Stimulated activated naive B cell treated with anti-CD40 and anti-IgM and Interleukin-4, amounts not matched to agents 10 μg/mL and 1 μg/mL and 100 μg/mL, for 72 hours (primary cell): ENCODE data around the gene CD248.
A peak's percentile ranks its signal among the peaks of the same experiment; 100 is the strongest.
"Not testable (repeated sequence)": the region's sequence is repeated elsewhere in the genome, so short reads cannot be mapped to it uniquely, and the experiment has no call there.

ENCODE experiments used
- ATAC-seq, 2 donors: fragments of 150-1000 bp; cut with Tn5 transposase; replicated peaks; 2 replicates each; pipeline ENCODE4 v1.10.0; 2021; ENCODE audit warnings: moderate library complexity in 1 of 2
- DNase-seq: peaks from one replicate; pipeline ENCODE4 v3.0.0; 2021
- H3K27ac Mint-ChIP-seq: one replicate; pipeline ENCODE4 v1.8.0; 2022; ENCODE audit warnings: mild to moderate bottlenecking, mixed read lengths
- H3K27me3 Mint-ChIP-seq, 2 donors: one replicate each; pipeline ENCODE4 v1.8.0; 2022; ENCODE audit warnings: mixed read lengths in 2 of 2
- H3K36me3 Mint-ChIP-seq, 2 donors: one replicate each; pipeline ENCODE4 v1.8.0; 2022; ENCODE audit warnings: mixed read lengths in 2 of 2, mild to moderate bottlenecking in 1 of 2
- H3K4me1 Mint-ChIP-seq, 2 donors: one replicate each; pipeline ENCODE4 v1.8.0; 2022; ENCODE audit warnings: mixed read lengths in 2 of 2, mild to moderate bottlenecking in 1 of 2
- H3K4me3 Mint-ChIP-seq, 2 donors: one replicate each; pipeline ENCODE4 v1.8.0; 2022; ENCODE audit warnings: mild to moderate bottlenecking in 2 of 2, mixed read lengths in 2 of 2, moderate library complexity in 1 of 2
- H3K9me3 Mint-ChIP-seq, 2 donors: one replicate each; pipeline ENCODE4 v1.8.0; 2022; ENCODE audit warnings: mixed read lengths in 2 of 2, mild to moderate bottlenecking in 1 of 2

CD248 gene

DNA sequence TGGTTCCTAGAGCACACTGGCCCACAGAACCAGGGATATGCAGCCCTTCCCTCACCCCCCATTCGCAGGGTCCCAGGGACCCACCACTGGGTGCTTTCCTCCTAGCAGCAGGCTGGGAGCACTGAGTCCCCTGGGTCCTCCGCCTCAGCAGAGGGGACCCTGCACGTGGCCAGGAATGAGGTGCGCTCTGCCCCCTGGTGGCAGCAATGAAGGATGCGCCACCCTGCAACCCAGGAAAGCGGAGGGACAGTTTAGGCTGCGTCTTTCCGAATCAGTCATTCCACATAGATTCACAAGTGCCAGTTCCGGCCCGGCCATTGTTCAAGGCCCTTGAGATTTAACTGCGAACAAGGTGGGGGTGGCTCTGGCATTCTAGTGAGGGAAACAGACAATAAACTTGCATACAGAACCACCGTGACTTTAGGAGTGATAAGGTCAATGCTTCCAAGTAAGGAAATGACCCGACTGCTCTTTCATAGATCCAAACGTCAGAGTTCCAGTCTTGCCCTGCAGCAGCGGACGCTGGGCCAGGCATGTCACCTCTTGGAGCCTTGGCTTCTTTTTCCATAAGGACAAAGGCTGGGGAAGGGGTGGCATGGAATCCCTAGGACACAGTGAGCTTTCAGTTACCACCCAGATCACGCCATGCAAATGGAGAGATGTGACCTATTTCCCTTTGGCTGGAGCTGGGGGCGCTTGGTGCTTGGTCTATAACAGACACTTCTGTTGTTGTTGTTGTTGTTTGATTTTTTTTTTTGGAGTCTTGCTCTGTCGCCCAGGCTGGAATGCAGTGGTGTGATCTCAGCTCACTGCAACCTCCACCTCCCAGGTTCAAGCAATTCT lies 11.7 kb upstream of the CD248 start:
- ATAC-seq (peak; percentile 91 to 94), DNase-seq (peak; percentile 80)
- H3K36me3 Mint-ChIP-seq, result no peaks in the 10 kb centered on the region
- peak overlapping the region in 1 of 2 donors; percentile 46 for H3K4me3 Mint-ChIP-seq
- no peaks in the 10 kb centered on the region for H3K27me3 Mint-ChIP-seq
- H3K4me1 Mint-ChIP-seq, result peaks cover 22 to 26% of the 10 kb centered on the region in 2 donors
- no peaks in the 10 kb centered on the region for H3K9me3 Mint-ChIP-seq
- H3K27ac Mint-ChIP-seq, result peak overlapping the region; percentile 60

GRCh38 chr11:66328031-66328301 lies 11.1 kb upstream of the CD248 start:
- H3K4me3 Mint-ChIP-seq, result no peak overlapping the region
- ATAC-seq (peak in 1 of 2 donors; percentile 24), DNase-seq (no peak)
- peaks cover 22 to 26% of the 10 kb centered on the region in 2 donors for H3K4me1 Mint-ChIP-seq
- no peaks in the 10 kb centered on the region for H3K27me3 Mint-ChIP-seq
- no peaks in the 10 kb centered on the region for H3K36me3 Mint-ChIP-seq
- H3K9me3 Mint-ChIP-seq, result no peaks in the 10 kb centered on the region
- peak overlapping the region; percentile 60 for H3K27ac Mint-ChIP-seq

DNA sequence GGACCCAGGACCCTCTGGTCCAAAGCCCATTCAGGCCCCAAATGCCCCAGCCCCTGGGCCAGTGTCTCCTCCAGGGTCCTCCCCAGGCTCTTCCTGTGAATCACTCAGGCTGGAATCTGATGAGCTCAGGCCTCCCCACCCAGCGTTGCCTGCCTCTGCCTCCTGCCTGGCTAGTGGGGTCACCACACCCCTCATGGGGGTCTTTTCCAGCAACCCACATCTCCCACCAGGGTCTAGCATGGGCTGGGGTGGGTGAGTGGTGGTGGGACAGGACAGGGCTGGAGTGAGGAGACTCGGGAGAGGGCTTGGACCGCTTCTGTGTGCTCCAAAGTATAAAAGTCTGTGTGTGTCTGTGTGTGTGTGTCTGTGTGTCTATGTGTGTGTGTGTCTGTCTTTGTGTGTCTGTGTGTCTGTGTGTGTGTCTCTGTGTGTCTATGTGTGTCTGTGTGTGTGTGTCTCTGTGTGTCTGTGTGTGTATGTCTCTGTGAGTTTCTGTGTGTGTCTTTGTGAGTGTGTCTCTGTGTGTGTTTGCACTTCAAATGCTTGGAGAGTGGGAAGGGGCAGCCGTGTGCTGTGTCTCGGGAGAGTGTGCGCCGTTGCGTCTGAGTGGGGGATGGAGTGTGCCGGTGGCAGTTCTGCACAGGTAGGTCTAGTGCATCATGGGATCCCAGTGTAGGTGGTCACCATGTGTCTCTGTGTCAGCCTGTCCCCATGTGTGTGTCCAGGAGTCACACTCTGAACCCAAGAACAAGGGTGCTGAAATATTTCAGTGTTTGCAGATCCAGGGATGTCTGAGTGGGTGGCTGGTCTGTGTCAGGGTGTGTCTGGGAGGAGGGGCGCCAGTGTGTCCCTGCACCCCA lies 10.6 kb upstream of the CD248 start:
- no peak overlapping the region for H3K4me3 Mint-ChIP-seq
- H3K9me3 Mint-ChIP-seq, result no peaks in the 10 kb centered on the region
- no peaks in the 10 kb centered on the region for H3K36me3 Mint-ChIP-seq
- ATAC-seq (no peak), DNase-seq (no peak)
- peak overlapping the region; percentile 1 for H3K27ac Mint-ChIP-seq
- no peaks in the 10 kb centered on the region for H3K27me3 Mint-ChIP-seq
- H3K4me1 Mint-ChIP-seq, result peaks cover 22 to 28% of the 10 kb centered on the region in 2 donors

GRCh38 chr11:66326261-66327111 lies 9.6 kb upstream of the CD248 start:
- Mint-ChIP-seq H3K4me1 (peaks cover 22 to 32% of the 10 kb centered on the region in 2 donors), H3K9me3 (no peaks in the 10 kb centered on the region), H3K27ac (no peak overlapping the region), H3K36me3 (no peaks in the 10 kb centered on the region), H3K27me3 (no peaks in the 10 kb centered on the region), H3K4me3 (no peak overlapping the region)
- ATAC-seq (no peak), DNase-seq (no peak)

DNA sequence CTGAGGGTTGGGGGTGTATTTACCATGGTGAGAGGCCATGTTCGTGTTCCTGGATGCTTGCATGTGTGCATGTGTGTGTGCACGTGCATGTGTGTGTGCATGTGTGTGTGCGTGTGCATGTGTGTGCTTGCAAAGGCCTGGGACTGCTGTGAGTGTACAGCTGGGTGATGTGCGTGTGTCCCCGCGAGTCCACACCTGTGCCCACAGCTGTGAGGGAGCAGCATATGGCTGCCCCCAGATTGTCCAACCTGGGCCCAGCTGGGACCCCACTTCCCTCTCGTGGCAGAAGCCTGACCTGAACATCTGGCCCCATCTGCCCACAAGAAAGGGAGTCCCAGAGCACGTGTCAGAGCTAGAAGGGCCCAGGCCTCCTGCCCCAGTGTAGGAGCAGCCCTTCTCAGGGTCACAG lies 8.4 kb upstream of the CD248 start:
- ATAC-seq (no peak), DNase-seq (no peak)
- no peaks in the 10 kb centered on the region for H3K36me3 Mint-ChIP-seq
- no peak overlapping the region for H3K4me3 Mint-ChIP-seq
- H3K4me1 Mint-ChIP-seq, result peaks cover 22 to 32% of the 10 kb centered on the region in 2 donors
- no peak overlapping the region for H3K27ac Mint-ChIP-seq
- H3K27me3 Mint-ChIP-seq, result no peaks in the 10 kb centered on the region
- H3K9me3 Mint-ChIP-seq, result no peaks in the 10 kb centered on the region

DNA sequence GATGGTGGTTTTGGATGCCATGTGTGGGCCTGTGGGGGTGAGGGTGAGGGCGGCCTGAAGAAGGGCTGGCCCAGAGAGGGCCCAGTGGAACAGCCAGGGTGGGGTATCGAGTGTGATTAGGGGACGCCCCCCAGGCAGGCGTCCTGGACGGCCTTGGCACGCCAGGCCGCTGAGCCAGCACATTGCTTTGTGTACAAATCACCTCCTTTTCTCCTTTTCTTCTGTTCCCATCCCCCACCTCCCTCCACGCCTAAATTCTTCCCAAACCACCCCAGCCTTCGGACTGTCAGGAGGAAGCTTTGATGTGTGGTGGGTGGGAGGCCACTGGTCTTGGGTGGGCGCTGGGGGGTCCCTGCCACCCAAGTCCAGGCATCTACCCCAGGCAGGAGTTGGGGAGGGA lies 7.8 kb upstream of the CD248 start:
- Mint-ChIP-seq H3K27ac (no peak overlapping the region), H3K4me1 (peaks cover 22 to 32% of the 10 kb centered on the region in 2 donors)

DNA sequence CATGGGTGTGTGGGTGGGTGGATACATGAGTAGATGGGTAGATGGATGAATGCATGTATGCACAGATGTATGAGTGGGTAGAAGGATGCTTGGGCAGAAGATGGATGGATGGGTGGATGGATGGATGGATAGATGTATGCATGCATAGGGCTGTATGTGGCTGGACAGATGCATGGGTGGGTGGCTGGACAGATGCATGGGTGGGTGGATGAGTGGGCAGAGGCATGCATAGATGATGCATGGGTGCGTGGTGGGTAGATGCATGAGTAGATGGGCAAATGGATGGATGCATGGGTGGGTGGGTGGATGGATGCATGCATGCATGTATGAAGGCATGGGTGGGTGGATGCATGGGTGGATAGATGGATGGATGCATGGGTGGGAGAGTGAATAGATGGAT lies 6.8 kb upstream of the CD248 start:
- no peak for ATAC-seq
- Mint-ChIP-seq H3K36me3 (no peaks in the 10 kb centered on the region), H3K27ac (peak overlapping the region; percentile 0), H3K4me3 (no peak overlapping the region), H3K4me1 (peaks cover 27 to 36% of the 10 kb centered on the region in 2 donors), H3K9me3 (no peaks in the 10 kb centered on the region), H3K27me3 (no peaks in the 10 kb centered on the region)
- no peak for DNase-seq

More for the DNA sequence above, 7.8 kb upstream of the CD248 start:
- no peaks in the 10 kb centered on the region for H3K36me3 Mint-ChIP-seq
- no peak overlapping the region for H3K4me3 Mint-ChIP-seq
- no peaks in the 10 kb centered on the region for H3K27me3 Mint-ChIP-seq
- DNase-seq (no peak), ATAC-seq (no peak)
- H3K9me3 Mint-ChIP-seq, result no peaks in the 10 kb centered on the region

- Mint-ChIP-seq H3K36me3 (no peaks in the 10 kb centered on the region), H3K27ac (no peak overlapping the region), H3K9me3 (no peaks in the 10 kb centered on the region), H3K27me3 (no peaks in the 10 kb centered on the region), H3K4me3 (no peak overlapping the region), H3K4me1 (peaks cover 28 to 36% of the 10 kb centered on the region in 2 donors)
- DNase-seq, result no peak
- no peak for ATAC-seq
These were observed 6.0 kb upstream of the CD248 start for GRCh38 chr11:66322732-66323427.

- ATAC-seq (no peak), DNase-seq (no peak)
- H3K9me3 Mint-ChIP-seq, result no peaks in the 10 kb centered on the region
- no peaks in the 10 kb centered on the region for H3K36me3 Mint-ChIP-seq
- no peaks in the 10 kb centered on the region for H3K27me3 Mint-ChIP-seq
- H3K4me1 Mint-ChIP-seq, result peaks cover 26 to 38% of the 10 kb centered on the region in 2 donors
- no peak overlapping the region for H3K27ac Mint-ChIP-seq
- H3K4me3 Mint-ChIP-seq, result no peak overlapping the region
These were observed 4.8 kb upstream of the CD248 start for GRCh38 chr11:66321606-66322005.

DNA sequence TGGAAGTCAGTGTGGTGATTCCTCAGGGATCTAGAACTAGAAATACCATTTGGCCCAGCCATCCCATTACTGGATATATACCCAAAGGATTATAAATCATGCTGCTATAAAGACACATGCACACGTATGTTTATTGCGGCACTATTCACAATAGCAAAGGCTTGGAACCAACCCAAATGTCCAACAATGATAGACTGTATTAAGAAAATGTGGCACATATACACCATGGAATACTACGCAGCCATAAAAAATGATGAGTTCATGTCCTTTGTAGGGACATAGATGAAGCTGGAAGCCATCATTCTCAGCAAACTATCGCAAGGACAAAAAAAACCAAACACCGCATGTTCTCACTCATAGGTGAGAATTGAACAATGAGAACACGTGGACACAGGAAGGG lies 3.9 kb upstream of the CD248 start:
- not testable (repeated sequence) for DNase-seq, H3K36me3 Mint-ChIP-seq, H3K27me3 Mint-ChIP-seq, ATAC-seq, H3K27ac Mint-ChIP-seq, H3K4me3 Mint-ChIP-seq, H3K9me3 Mint-ChIP-seq
- H3K4me1 Mint-ChIP-seq, result peaks cover 22 to 32% of the 10 kb centered on the region in 2 donors

DNA sequence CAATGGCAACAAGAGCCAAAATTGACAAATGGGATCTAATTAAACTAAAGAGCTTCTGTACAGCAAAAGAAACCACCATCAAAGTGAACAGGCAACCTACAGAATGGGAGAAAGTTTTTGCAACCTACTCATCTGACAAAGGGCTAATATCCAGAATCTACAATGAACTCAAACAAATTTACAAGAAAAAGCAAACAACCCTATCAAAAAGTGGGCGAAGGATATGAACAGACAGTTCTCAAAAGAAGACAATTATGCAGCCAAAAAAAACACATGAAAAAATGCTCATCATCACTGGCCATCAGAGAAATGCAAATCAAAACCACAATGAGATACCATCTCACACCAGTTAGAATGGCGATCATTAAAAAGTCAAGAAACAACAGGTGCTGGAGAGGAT lies 3.4 kb upstream of the CD248 start:
- H3K27ac Mint-ChIP-seq, DNase-seq, H3K36me3 Mint-ChIP-seq, ATAC-seq, H3K9me3 Mint-ChIP-seq, H3K4me3 Mint-ChIP-seq, H3K27me3 Mint-ChIP-seq: not testable (repeated sequence)
- H3K4me1 Mint-ChIP-seq, result peaks cover 21 to 32% of the 10 kb centered on the region in 2 donors

DNA sequence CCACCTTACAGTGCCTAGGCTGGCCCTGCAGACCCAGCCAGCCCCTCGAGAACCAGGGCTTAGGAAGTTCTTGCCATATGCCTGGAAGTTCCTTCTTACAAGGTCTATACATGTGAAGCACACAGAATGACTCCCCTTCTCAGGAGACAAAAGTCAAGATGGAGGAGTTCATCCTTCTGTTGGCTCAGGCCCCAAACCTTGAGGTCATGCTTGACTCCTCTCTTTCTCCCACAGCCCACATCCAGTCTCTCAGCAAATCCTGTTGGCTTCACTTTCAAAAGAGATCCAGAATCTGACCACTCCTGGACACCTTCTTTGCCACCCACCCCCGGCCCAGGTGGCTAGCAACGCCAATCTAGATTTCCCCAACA lies 1.7 kb upstream of the CD248 start:
- ATAC-seq, result no peak
- Mint-ChIP-seq H3K36me3 (no peaks in the 10 kb centered on the region), H3K27ac (peak overlapping the region; percentile 90), H3K9me3 (no peaks in the 10 kb centered on the region), H3K27me3 (no peaks in the 10 kb centered on the region), H3K4me3 (peak overlapping the region in 1 of 2 donors; percentile 74), H3K4me1 (peaks cover 25 to 40% of the 10 kb centered on the region in 2 donors)
- DNase-seq, result no peak

- H3K36me3 Mint-ChIP-seq, result no peaks in the 10 kb centered on the region
- no peaks in the 10 kb centered on the region for H3K9me3 Mint-ChIP-seq
- DNase-seq, result no peak
- H3K4me1 Mint-ChIP-seq, result peaks cover 25 to 43% of the 10 kb centered on the region in 2 donors
- ATAC-seq, result peak; percentile 79 to 84
- H3K4me3 Mint-ChIP-seq, result peak overlapping the region; percentile 71 to 74
- H3K27ac Mint-ChIP-seq, result peak overlapping the region; percentile 90
- H3K27me3 Mint-ChIP-seq, result no peaks in the 10 kb centered on the region
These were observed 1.1 kb upstream of the CD248 start for GRCh38 chr11:66317723-66318599.
